Measurements from ENCODE around the gene CDK5RAP3. TPM values are rescaled to one million over a fixed set of nuclear protein-coding genes. Genes with fewer than 3 reads are reported as not detected.

The CDK5RAP3 gene
- total RNA-seq, 1 experiment from 2014 or later = 149 TPM

DNA sequence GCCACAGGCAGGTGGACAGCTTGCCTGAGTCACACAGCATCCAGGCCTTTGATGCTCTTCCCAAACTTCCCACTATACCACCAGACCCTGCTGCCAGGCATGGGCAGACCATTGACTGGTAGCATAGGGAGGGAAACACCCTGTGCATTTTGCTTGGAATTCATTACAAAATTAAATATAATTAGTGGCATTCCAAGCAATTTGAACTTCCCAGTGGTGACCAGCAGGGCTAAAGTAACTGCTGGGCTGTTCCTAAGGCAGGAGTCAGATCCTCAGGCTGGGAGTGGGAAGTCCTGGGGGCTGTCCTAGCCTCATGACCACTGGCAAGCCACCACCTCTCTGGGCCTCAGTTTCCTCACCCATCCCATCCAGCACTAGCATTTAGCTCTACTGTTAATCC, 17.0 kb upstream of the CDK5RAP3 start:
- no peaks in the 10 kb centered on the region for H3K9me3 ChIP-seq (ENCODE audit: control insufficient read depth, low read depth, low read length)
- no peaks in the 10 kb centered on the region for H3K79me2 ChIP-seq (ENCODE audit: insufficient read depth, low read length)
- no peak overlapping the region for H2AFZ ChIP-seq (ENCODE audit: low read length)
- no peaks in the 10 kb centered on the region for H3K27me3 ChIP-seq (ENCODE audit: insufficient read depth, low read length)
- H3K79me1 ChIP-seq (ENCODE audit: insufficient read depth, low read depth, low read length, poor library complexity, severe bottlenecking) = no peaks in the 10 kb centered on the region
- H3K23ac ChIP-seq (ENCODE audit: insufficient read length, low read depth, low read length) = no peak overlapping the region
- H3K56ac ChIP-seq (ENCODE audit: insufficient read length, low read depth, low read length) = no peak overlapping the region
- no peak overlapping the region for H2AK5ac ChIP-seq (ENCODE audit: insufficient read length, low read length)
- no peaks in the 10 kb centered on the region for H3K23me2 ChIP-seq (ENCODE audit: insufficient read length, low read depth, low read length, poor library complexity, severe bottlenecking)
- H2BK120ac ChIP-seq (ENCODE audit: low read depth, low read length, poor library complexity, severe bottlenecking) = no peak overlapping the region
- Mint-ChIP-seq H3K36me3 (ENCODE audit: insufficient read depth in 1 of 3, low read depth in 3 of 3) (no peaks in the 10 kb centered on the region), H3K27me3 (ENCODE audit: low read depth) (peaks cover 8% of the 10 kb centered on the region), H3K9me3 (no peaks in the 10 kb centered on the region), H3K4me1 (peaks cover 20 to 38% of the 10 kb centered on the region in 2 experiments), H3K27ac (no peak overlapping the region), H3K4me3 (no peak overlapping the region)
- H3K4me2 ChIP-seq (ENCODE audit: insufficient read depth, insufficient read length, low read length) = no peak overlapping the region
- no peaks in the 10 kb centered on the region; the same call in 1 of the 2 replicates for H3K4me1 ChIP-seq (ENCODE audit: insufficient read depth, low read length)
- no peak overlapping the region for H2BK12ac ChIP-seq (ENCODE audit: insufficient read length, low read depth, low read length)
- H4K20me1 ChIP-seq (ENCODE audit: control insufficient read depth, insufficient read depth, insufficient read length) = no peaks in the 10 kb centered on the region
- no peak overlapping the region for H3K9ac ChIP-seq (ENCODE audit: extremely low read depth, insufficient read length, low read length)
- no peak overlapping the region for H3K27ac ChIP-seq (ENCODE audit: insufficient read length, low read depth, low read length)
- H4K5ac ChIP-seq (ENCODE audit: insufficient read length, low read depth, low read length) = no peak overlapping the region
- H3K4ac ChIP-seq (ENCODE audit: low read depth, low read length) = no peak overlapping the region
- no peak overlapping the region for H3T11ph ChIP-seq (ENCODE audit: low read length)
- no peak overlapping the region for H4K8ac ChIP-seq (replicated peaks; ENCODE audit: insufficient read length, low read depth, low read length)
- no peak for DNase-seq
- H2BK5ac ChIP-seq (ENCODE audit: insufficient read length, low read length) = no peak overlapping the region
- no peak overlapping the region for H3K18ac ChIP-seq (ENCODE audit: insufficient read length, low read depth, low read length)
- H2BK15ac ChIP-seq (ENCODE audit: low read depth, low read length) = no peak overlapping the region
- H4K91ac ChIP-seq (ENCODE audit: insufficient read length, low read depth, low read length) = no peak overlapping the region
- no peak overlapping the region for H2BK20ac ChIP-seq (ENCODE audit: low read depth, low read length, poor library complexity, severe bottlenecking)
- TF ChIP-seq, protein P1, sequence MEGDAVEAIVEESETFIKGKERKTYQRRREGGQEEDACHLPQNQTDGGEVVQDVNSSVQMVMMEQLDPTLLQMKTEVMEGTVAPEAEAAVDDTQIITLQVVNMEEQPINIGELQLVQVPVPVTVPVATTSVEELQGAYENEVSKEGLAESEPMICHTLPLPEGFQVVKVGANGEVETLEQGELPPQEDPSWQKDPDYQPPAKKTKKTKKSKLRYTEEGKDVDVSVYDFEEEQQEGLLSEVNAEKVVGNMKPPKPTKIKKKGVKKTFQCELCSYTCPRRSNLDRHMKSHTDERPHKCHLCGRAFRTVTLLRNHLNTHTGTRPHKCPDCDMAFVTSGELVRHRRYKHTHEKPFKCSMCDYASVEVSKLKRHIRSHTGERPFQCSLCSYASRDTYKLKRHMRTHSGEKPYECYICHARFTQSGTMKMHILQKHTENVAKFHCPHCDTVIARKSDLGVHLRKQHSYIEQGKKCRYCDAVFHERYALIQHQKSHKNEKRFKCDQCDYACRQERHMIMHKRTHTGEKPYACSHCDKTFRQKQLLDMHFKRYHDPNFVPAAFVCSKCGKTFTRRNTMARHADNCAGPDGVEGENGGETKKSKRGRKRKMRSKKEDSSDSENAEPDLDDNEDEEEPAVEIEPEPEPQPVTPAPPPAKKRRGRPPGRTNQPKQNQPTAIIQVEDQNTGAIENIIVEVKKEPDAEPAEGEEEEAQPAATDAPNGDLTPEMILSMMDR (conservative IDR thresholded peaks at IDR 0.05) = peak; percentile 37; the same call in 2 of the 3 replicates
- no peak overlapping the region for H3K14ac ChIP-seq (ENCODE audit: insufficient read depth, low read length)
